GM03348 (cell line): ENCODE measurements around the gene PMFBP1.

Source experiments
- DNase-seq: peaks from one replicate; pipeline ENCODE4 v3.0.0; 2012; ENCODE audit warnings: low spot score

The PMFBP1 gene

GRCh38 chr16:72182976-72183375 lies 11.0 kb upstream of the PMFBP1 start:
- no peak for DNase-seq

- DNase-seq = no peak
Observed at GRCh38 chr16:72179204-72179970, 7.4 kb upstream of the PMFBP1 start.

GRCh38 chr16:72174726-72175125 lies 2.8 kb upstream of the PMFBP1 start:
- DNase-seq = no peak

- no peak for DNase-seq
Observed at GRCh38 chr16:72173997-72174396, 2.0 kb upstream of the PMFBP1 start.

- DNase-seq = no peak
Observed at GRCh38 chr16:72171236-72171635, 719 bp downstream of the PMFBP1 start.

- no peak for DNase-seq
Observed at GRCh38 chr16:72169708-72170107, 2.2 kb downstream of the PMFBP1 start.

GRCh38 chr16:72168365-72168764 lies 3.6 kb downstream of the PMFBP1 start:
- no peak for DNase-seq

GRCh38 chr16:72166954-72167561 lies 4.9 kb downstream of the PMFBP1 start:
- no peak for DNase-seq

- no peak for DNase-seq
Observed at GRCh38 chr16:72166151-72166550, 5.8 kb downstream of the PMFBP1 start.

- no peak for DNase-seq
Observed at GRCh38 chr16:72164691-72165090, 7.3 kb downstream of the PMFBP1 start.

- DNase-seq = no peak
Observed at GRCh38 chr16:72162105-72162692, 9.8 kb downstream of the PMFBP1 start.

- DNase-seq = no peak
Observed at GRCh38 chr16:72159801-72160200, 12.2 kb downstream of the PMFBP1 start.

GRCh38 chr16:72159386-72159785 lies 12.6 kb downstream of the PMFBP1 start:
- DNase-seq = no peak

- DNase-seq = no peak
Observed at GRCh38 chr16:72149676-72150464, 22.1 kb downstream of the PMFBP1 start.

- no peak for DNase-seq
Observed at GRCh38 chr16:72142476-72142875, 29.5 kb downstream of the PMFBP1 start.

- no peak for DNase-seq
Observed at GRCh38 chr16:72139908-72140307, 32.0 kb downstream of the PMFBP1 start.

- no peak for DNase-seq
Observed at GRCh38 chr16:72138064-72138572, 33.8 kb downstream of the PMFBP1 start.

GRCh38 chr16:72137380-72138063 lies 34.4 kb downstream of the PMFBP1 start:
- no peak for DNase-seq

GRCh38 chr16:72134507-72134906 lies 37.4 kb downstream of the PMFBP1 start:
- no peak for DNase-seq

GRCh38 chr16:72132726-72133125 lies 39.2 kb downstream of the PMFBP1 start:
- no peak for DNase-seq

- DNase-seq = no peak
Observed at GRCh38 chr16:72131036-72131435, 40.9 kb downstream of the PMFBP1 start.
